Daoy (cell line): Measurements from ENCODE around the gene ALKBH4. TPM values are rescaled to one million over a fixed set of nuclear protein-coding genes. Genes with fewer than 3 reads are reported as not detected.
A peak's percentile ranks its signal among the peaks of the same experiment; 100 is the strongest.
"Not testable (repeated sequence)": the region's sequence is repeated elsewhere in the genome, so short reads cannot be mapped to it uniquely, and the experiment has no call there.

Experiments used
- DNase-seq: peaks from one replicate; pipeline ENCODE4 v3.0.0-alpha.2; 2015; ENCODE audit warnings: low read depth
- total RNA-seq: library from RNA; depleted of rRNA; stranded (reverse); fragments of >200 nt; shearing (Covaris generic); gene quantifications from 2 replicates; pipeline ENCODE4 v1.2.3, GENCODE V29; 2014

Gene ALKBH4
- total RNA-seq, 1 experiment from 2014 or later = 34.6 TPM

DNA sequence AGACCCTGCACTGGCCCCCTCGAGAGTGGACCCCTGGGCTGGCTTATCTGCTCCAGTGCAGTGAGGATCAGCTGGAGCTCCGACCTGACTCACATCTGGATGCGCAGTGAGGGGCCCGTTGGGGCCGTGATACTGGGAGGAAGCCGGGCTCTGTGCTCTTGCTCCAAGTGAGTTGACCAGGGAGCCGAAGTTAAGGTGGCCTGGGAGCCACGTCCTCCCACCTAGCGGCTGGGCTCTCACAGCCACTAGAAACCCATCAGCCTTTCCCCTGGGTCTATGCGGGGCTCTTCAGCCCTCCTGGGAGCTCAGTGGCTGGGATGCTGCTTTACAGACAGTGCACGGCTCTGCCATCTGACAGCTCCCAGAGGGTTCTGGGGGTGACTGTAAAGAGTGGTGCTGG lies 9.1 kb downstream of the ALKBH4 start:
- DNase-seq = peak; percentile 17

- DNase-seq = not testable (repeated sequence)
These were observed 9.7 kb downstream of the ALKBH4 start for GRCh38 chr7:102454932-102455331.

DNA sequence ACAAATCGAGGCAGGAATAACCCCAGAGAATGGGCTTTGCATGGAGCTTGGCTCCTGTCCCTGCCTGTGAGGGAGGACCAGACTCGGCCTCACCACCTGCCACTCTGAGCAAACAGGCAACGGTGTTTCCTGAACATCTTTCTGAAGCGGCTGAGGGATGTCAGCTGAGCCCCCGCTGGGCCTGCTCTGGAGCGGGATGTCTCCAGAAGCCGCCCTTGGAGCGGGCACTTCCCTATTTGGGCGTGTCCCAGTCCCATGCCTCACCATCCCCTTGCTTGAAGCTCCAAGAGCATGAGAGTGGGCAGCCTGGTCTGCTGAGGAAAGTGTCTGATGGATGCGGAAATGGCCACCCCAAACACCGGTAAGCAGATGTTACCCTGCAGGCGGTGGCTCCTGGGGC lies 10.2 kb downstream of the ALKBH4 start:
- peak; percentile 14 for DNase-seq

DNA sequence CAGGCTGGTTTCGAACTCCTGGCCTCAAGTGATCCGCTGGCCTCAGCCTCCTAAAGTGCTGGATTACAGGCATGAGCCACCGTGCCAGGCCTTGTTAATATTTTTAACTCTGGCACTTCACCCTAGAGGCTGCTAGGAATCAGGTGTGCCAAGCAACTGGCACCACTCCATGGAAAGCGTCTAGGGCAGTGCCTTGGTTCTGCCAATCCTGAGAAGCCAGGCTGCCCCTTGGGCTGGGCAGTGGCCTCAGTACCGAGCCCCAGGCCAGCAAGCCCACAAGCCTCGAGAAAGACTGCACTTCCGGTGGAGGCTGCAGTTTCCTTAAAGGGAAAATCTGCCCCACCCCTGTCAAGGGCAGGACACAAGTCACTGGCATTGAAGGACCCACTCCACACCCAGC lies 11.3 kb downstream of the ALKBH4 start:
- DNase-seq = peak; percentile 10

- DNase-seq = no peak
These were observed 12.2 kb downstream of the ALKBH4 start for GRCh38 chr7:102452451-102452850.

DNA sequence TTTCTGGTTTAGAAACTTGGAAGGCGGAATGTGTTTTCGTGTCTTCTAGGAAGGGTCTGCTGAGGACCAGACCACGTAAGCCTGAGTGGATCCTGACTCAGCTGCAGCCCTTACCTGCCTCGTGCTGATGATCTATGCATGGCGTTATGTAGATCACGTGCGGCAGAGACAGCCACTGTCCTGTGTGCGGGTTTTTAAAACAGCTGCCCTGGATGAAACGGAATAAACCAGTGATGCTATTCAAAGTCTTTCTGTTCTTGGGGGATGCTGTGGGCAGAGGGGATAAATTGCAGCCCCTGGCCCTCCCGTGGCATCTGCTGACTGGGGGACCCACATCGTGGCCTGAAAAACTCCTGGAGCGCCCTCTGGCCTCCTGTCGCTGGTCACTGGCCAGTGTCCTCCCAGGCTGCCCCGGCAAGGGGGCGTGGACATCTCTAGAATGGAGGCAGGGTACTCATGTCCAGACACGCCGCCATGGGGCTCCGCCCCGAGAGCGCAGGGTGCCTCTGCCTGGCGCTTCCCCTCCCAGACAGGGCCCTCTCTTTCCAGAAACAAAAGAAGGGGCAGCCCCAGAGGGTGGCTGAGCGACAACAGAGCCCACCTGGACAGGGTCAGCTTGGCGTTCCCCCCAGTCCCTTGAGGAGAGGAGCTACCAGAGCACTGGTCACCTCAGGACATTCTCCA lies 13.2 kb downstream of the ALKBH4 start:
- DNase-seq = no peak

- no peak for DNase-seq
These were observed 14.4 kb downstream of the ALKBH4 start for GRCh38 chr7:102450242-102450641.

DNA sequence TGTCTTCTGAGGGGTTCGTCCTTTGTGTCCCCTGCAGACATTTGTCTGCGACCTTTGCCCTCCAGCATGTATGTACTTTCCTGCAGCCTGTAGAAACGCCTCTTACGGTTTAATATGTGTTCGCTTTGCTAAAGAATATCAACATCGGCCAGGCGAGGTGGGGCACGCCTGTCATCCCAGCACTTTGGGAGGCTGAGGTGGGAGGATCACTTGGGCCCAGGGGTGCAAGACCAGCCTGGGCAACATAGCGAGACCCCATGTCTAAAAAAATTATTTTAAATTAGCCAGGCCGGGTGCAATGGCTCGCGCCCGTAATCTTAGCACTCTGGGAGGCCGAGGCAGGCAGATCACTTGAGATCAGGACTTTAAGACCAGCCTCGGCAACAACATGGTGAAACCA lies 15.5 kb downstream of the ALKBH4 start:
- DNase-seq = no peak

- no peak for DNase-seq
These were observed 17.4 kb downstream of the ALKBH4 start for GRCh38 chr7:102447311-102447710.

- no peak for DNase-seq
These were observed 18.1 kb downstream of the ALKBH4 start for GRCh38 chr7:102446387-102447156.

GRCh38 chr7:102445674-102446071 lies 19.0 kb downstream of the ALKBH4 start:
- no peak for DNase-seq

DNA sequence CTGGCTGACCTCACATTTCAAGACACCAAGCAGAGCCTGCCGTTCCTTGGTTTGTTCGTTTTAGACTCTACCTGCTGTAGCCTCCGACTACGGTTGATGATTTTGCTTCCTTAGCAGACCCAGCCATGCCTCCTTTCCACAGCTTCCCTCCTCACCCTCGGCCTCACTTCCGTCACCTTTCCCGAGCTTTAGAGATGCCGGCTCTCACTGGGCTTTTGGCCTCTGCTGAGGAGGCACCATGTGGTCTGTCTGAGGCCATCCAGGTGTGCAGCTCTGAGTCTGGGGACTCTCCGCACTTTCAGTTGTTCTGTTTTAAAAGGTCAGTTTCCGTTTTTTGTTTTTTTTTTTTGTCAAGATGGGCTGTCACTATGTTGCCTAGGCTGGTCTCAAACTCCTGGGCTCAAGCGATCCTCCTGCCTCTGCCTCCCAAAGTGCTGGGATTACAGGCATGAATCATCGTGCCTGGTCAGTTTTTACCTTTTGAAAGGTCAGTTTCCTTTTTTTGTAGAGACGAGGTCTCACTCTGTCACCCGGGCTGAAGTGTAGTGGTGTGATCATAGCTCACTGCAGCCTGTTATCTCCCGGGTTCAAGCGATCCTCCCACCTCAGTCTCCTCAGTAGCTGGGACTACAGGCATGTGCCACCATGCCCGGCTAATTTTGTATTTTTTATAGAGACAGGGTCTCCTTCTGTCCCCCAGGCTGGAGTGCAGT lies 19.5 kb downstream of the ALKBH4 start:
- no peak for DNase-seq

GRCh38 chr7:102439963-102440795 lies 24.5 kb downstream of the ALKBH4 start:
- DNase-seq = peak; percentile 95

DNA sequence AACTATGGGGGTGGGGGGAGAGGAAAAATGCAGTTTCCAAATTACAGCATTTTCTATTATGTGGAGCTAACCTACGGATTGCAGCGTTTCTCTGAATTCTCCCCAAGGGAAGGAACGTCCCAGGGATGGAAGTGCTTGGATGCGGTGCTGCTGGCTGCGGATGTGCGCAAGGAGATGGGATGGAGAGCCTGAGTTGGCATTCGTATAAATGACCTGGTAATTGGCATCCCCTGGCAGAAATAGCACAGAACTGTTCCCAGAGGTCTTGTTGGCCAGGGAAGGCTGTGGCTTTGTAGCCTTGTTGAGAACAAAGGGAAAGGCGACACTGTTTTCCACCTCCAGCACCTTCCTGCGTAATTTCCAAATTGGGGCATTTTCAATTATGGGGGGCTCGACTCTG lies 28.5 kb downstream of the ALKBH4 start:
- no peak for DNase-seq

GRCh38 chr7:102434039-102434486 lies 30.6 kb downstream of the ALKBH4 start:
- DNase-seq = no peak

DNA sequence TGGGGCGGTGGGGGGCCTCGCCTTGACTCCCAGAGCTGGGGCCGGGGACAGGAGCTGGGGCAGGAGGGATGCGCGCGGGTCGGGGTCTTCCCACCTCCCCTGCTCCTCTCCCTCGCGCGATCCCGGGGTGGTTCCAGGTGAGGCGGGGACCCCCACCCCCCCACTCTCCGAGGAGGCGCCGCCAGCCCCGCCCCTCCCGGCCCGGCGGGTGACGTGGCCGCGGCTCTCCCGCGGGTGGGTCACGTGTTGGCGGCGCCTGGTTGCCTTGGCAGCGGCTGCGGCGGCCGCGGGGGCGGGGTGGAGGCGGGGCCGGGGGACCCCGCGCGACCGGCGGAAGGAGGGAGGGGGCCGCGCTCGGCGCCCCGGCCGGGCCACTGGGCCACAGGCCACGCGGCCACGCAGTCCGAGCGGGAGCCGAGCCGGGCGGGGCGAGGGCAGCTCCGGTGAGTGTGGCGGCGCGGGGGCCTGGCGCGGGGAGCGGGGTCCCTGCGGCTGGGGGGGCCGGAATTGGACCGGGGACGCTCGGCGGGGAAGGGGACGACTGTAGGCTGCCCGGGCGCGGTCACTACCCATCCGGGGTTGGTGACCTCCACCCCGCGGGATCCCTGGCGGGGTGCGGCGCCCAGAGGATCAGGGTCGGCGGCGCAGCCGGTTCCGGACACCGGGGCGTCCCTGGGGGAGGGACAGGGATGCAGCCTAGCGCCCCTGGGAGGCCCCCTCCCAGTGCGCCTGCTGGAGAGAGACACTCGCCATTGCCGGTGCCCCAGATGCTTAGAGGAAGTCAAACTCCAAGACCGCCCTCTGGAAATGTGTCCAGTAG lies 31.2 kb downstream of the ALKBH4 start, which contains the start of gene ORAI2:
Gene ORAI2 (plus strand): TSS at position 357 of the 820 bp plus-strand sequence. CDS start 5,382 bp downstream, outside the sequence.
- peak; percentile 92 for DNase-seq

- no peak for DNase-seq
These were observed 32.0 kb downstream of the ALKBH4 start for GRCh38 chr7:102432442-102433218.

- DNase-seq = peak; percentile 54
These were observed 32.9 kb downstream of the ALKBH4 start for GRCh38 chr7:102431617-102432298.
